Type B pancreatic cell (in vitro differentiated cells): ENCODE data around the gene AACS. TPM values are rescaled to one million over a fixed set of nuclear protein-coding genes. Genes with fewer than 3 reads are reported as not detected.

Experiments used
- DNase-seq: peaks from one replicate; pipeline ENCODE4 v3.0.0; 2021; ENCODE audit warnings: mixed read lengths; ENCODE audit not compliant: unreplicated experiment; ENCODE audit errors: extremely low spot score
- H3K27ac Mint-ChIP-seq: 2 replicates; pipeline ENCODE4 v1.8.0; 2021; ENCODE audit warnings: mild to moderate bottlenecking, mixed read lengths
- H3K27me3 Mint-ChIP-seq: 2 replicates; pipeline ENCODE4 v1.8.0; 2021; ENCODE audit warnings: mixed read lengths
- H3K36me3 Mint-ChIP-seq: 2 replicates; pipeline ENCODE4 v1.8.0; 2021; ENCODE audit warnings: mixed read lengths
- H3K4me1 Mint-ChIP-seq: one replicate; pipeline ENCODE4 v1.8.0; 2021; ENCODE audit warnings: mixed read lengths; ENCODE audit not compliant: unreplicated experiment
- H3K4me3 Mint-ChIP-seq: 2 replicates; pipeline ENCODE4 v1.8.0; 2021; ENCODE audit warnings: mild to moderate bottlenecking, mixed read lengths
- H3K9me3 Mint-ChIP-seq: 2 replicates; pipeline ENCODE4 v1.8.0; 2021; ENCODE audit warnings: mixed read lengths
- CTCF ChIP-seq: fragments of 200-600 bp; sonication (generic); conservative IDR thresholded peaks from 2 replicates; pipeline ENCODE4 v1.5.0; 2021; ENCODE audit warnings: antibody characterized with exemption, mild to moderate bottlenecking
- total RNA-seq: library from RNA; stranded (reverse); gene quantifications from 2 replicates; pipeline ENCODE4 v1.2.1, GENCODE V29; 2021; ENCODE audit warnings: low replicate concordance

AACS gene
- total RNA-seq, 1 donor from 2014 or later, result 37.1 TPM

GRCh38 chr12:125191361-125192087, 126.3 kb downstream of the AACS start:
- H3K9me3 Mint-ChIP-seq, result no peaks in the 10 kb centered on the region
- TF ChIP-seq CTCF, result no peak
- no peak for DNase-seq
- no peak overlapping the region for H3K27ac Mint-ChIP-seq
- H3K4me1 Mint-ChIP-seq, result peaks cover 8% of the 10 kb centered on the region
- peaks cover 85% of the 10 kb centered on the region for H3K27me3 Mint-ChIP-seq
- H3K36me3 Mint-ChIP-seq, result no peaks in the 10 kb centered on the region
- H3K4me3 Mint-ChIP-seq, result no peak overlapping the region

- DNase-seq, result no peak
- TF ChIP-seq CTCF, result no peak
These were observed 127.5 kb downstream of the AACS start for GRCh38 chr12:125192690-125193221.

More at GRCh38 chr12:125192690-125193221, 127.5 kb downstream of the AACS start:
- no peak overlapping the region for H3K4me3 Mint-ChIP-seq
- no peaks in the 10 kb centered on the region for H3K9me3 Mint-ChIP-seq
- H3K4me1 Mint-ChIP-seq, result peaks cover 5% of the 10 kb centered on the region
- no peaks in the 10 kb centered on the region for H3K36me3 Mint-ChIP-seq
- H3K27me3 Mint-ChIP-seq, result peaks cover 87% of the 10 kb centered on the region
- no peak overlapping the region for H3K27ac Mint-ChIP-seq

Other genes with a start within 250 kb of the AACS start
- gene SCARB1, start 201.6 kb upstream of the AACS start, total RNA-seq, result 23.4 and 27.7 TPM in 2 replicates
- 761 and 1,411 TPM in 2 replicates for gene UBC, start 150.8 kb upstream of the AACS start, total RNA-seq
- gene DHX37, start 76.3 kb upstream of the AACS start, total RNA-seq, result 19.3 and 24.1 TPM in 2 replicates
- gene BRI3BP, start 71.8 kb upstream of the AACS start, total RNA-seq, result 18.1 and 19.0 TPM in 2 replicates
- gene TMEM132B, start 121.0 kb downstream of the AACS start, total RNA-seq, result 14.1 and 25.4 TPM in 2 replicates